Esophagus squamous epithelium (tissue), 5 donors: ENCODE data around the gene DHX8. TPM values are rescaled to one million over a fixed set of nuclear protein-coding genes. Genes with fewer than 3 reads are reported as not detected.
A peak's percentile ranks its signal among the peaks of the same experiment; 100 is the strongest.

Source experiments
- DNase-seq: peaks from one replicate; lab custom pipeline; 2025; lab: John Stamatoyannopoulos, UW
- H3K27ac ChIP-seq, 4 donors: fragments of 200-600 bp; sonication (generic); one replicate each; pipeline ENCODE4 v1.5.1; 2016 to 2019; ENCODE audit warnings: mild to moderate bottlenecking in 1 of 4
- H3K27me3 ChIP-seq, 4 donors: fragments of 200-600 bp; sonication (generic); 1 replicate in 3 of 4; 2 replicates in 1 of 4; pipeline versions ENCODE4 v1.5.1 to v1.6.0; 2017 to 2021; ENCODE audit warnings: antibody characterized with exemption in 1 of 4
- H3K36me3 ChIP-seq, 3 donors: fragments of 200-600 bp; sonication (generic); one replicate each; pipeline ENCODE4 v1.5.1; 2016 to 2019
- H3K4me1 ChIP-seq, 3 donors: fragments of 200-600 bp; sonication (generic); one replicate each; pipeline ENCODE4 v1.5.1; 2017 to 2019
- H3K4me3 ChIP-seq, 4 donors: fragments of 200-600 bp; sonication (generic); 1 replicate in 3 of 4; 2 replicates in 1 of 4; pipeline ENCODE4 v1.5.1; 2016 to 2019; ENCODE audit warnings: mild to moderate bottlenecking in 2 of 4, moderate library complexity in 1 of 4
- H3K9me3 ChIP-seq, 3 donors: fragments of 200-600 bp; sonication (generic); one replicate each; pipeline ENCODE4 v1.5.1; 2016 to 2019
- POLR2A ChIP-seq, 4 donors: fragments of 450-650 bp; IDR thresholded peaks; one replicate each; pipeline ENCODE4 v1.6.1; 2017; ENCODE audit warnings: antibody characterized with exemption in 4 of 4, mild to moderate bottlenecking in 4 of 4, moderate library complexity in 3 of 4
- WGBS, 2 donors: methylation state at CpG; one replicate each; pipeline ENCODE4 v1.1.5; 2018; 5-methylcytosine and 5-hydroxymethylcytosine counted together
- intact Hi-C: fragments of 100-400 bp; cut with DNase I; formaldehyde crosslinking; loops from one replicate; pipeline ENCODE4 v1.15.0; 2022
- total RNA-seq, 4 donors: library from RNA; depleted of rRNA; stranded (reverse); fragments of >200 nt; gene quantifications; one replicate each; pipeline ENCODE4 v1.1.0, GENCODE V29; 2016
- TF ChIP-seq, protein P1 (sequence below), 6 experiments: fragments of 450-650 bp in 4 of 6; fragments of 200-600 bp in 2 of 6; sonication (generic) in 2 of 6; IDR thresholded peaks; one replicate each; pipeline ENCODE4 v1.5.1; 2016 to 2019; ENCODE audit warnings: antibody characterized with exemption in 6 of 6, mild to moderate bottlenecking in 4 of 6, moderate library complexity in 4 of 6
- donor health status: DM: yes; HTN: yes; CAD: no.

Gene DHX8
- total RNA-seq, 4 donors from 2014 or later, result 28.1 to 32.3 (median 31.0) TPM

DNA sequence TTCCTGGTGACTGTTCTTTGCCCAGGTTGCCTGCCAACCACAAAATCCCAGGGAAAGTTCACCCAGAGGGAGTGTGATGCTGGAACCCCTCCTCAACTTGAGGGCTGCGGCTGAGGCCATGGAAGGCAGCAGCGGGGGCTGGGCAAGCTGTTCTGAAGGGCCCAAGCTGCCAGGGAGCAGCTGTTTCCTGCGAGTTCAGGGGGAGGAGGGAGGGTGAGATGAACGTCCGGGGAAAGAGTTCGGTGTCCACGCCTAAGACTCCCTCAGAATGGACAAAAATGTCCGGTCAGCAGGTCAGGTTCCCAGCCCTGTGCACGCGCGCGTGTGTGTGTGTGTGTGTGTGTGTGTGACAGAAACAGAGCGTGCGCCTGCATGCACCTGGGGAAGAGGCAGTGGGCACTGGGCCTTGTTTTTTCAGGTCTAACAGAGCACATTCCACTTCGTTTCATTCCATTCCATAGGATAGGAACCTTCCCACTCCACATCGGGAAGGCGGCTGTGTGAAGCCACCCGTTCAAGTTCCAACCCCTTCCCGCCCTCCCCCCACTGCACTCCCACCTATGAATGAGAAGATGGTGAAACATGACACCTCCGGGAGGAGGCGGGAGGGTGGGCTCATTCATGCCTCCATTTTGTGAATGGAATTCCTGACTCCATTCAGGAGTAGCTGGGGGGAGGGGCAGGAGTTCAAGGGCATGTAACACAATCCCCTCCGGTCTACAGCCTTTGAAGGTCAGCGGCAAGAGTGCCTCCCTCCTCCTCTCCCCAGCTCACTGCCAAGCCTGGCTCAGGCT, 46.7 kb downstream of the DHX8 start:
- Histone ChIP-seq H3K4me1 (peaks cover 11 to 26% (median 14%) of the 10 kb centered on the region in 3 donors), H3K27me3 (no peaks in the 10 kb centered on the region), H3K4me3 (peak overlapping the region in 2 of 4 donors; percentile 17 to 34), H3K27ac (peak overlapping the region in 3 of 4 donors; percentile 15 to 40 (median 21)), H3K36me3 (peaks cover 0 to 36% (median 6%) of the 10 kb centered on the region in 3 donors), H3K9me3 (no peaks in the 10 kb centered on the region)
- 7 to 23% methylated on average over 6 to 15 of the region's 23 CpGs for WGBS, 2 donors
- DNase-seq, result no peak
- intact Hi-C loops, result no loop called here
- TF ChIP-seq, protein P1, sequence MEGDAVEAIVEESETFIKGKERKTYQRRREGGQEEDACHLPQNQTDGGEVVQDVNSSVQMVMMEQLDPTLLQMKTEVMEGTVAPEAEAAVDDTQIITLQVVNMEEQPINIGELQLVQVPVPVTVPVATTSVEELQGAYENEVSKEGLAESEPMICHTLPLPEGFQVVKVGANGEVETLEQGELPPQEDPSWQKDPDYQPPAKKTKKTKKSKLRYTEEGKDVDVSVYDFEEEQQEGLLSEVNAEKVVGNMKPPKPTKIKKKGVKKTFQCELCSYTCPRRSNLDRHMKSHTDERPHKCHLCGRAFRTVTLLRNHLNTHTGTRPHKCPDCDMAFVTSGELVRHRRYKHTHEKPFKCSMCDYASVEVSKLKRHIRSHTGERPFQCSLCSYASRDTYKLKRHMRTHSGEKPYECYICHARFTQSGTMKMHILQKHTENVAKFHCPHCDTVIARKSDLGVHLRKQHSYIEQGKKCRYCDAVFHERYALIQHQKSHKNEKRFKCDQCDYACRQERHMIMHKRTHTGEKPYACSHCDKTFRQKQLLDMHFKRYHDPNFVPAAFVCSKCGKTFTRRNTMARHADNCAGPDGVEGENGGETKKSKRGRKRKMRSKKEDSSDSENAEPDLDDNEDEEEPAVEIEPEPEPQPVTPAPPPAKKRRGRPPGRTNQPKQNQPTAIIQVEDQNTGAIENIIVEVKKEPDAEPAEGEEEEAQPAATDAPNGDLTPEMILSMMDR (IDR thresholded peaks at IDR 0.05), result no peak
- no peak for TF ChIP-seq POLR2A (IDR thresholded peaks at IDR 0.05)

DNA sequence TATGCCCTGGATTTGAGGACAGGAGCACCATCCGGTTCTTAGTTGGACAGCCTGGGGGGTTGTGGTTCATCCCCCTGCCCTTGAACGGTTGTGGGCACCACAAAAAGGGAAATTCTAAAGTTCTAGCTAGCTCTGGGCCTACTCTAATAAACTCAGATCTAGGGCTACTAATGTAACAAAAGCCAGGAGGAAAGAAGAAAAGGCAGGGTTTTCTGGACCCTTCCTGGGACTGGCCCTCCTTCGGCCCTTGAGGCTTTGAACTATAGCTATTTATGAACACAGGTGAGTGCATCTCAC, 47.3 kb downstream of the DHX8 start:
- WGBS, 2 donors, result 40 to 52% methylated on average over 3 of the region's 3 CpGs
- no peak overlapping the region for H3K4me3 ChIP-seq
- H3K27ac ChIP-seq, result peak overlapping the region in 3 of 4 donors; percentile 15 to 22 (median 21)

DNA sequence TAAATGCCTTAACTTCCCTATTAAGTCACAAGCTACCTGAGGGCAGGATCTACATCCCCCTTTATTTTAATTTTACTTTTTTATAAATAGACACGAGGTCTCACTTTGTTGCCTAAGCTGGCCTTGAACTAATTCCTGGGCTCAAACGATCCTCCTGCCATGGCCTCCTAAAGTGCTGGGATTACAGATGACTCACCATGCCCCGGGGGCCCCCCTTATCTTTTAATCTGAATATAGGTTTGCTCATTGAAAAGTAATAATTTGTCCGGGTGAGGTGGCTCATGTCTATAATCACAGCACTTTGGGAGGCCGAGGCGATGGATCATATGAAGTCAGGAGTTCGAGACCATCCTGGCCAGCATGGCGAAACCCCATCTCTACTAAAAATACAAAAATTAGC, 48.2 kb downstream of the DHX8 start:
- no peaks in the 10 kb centered on the region for H3K9me3 ChIP-seq
- no peak overlapping the region for H3K27ac ChIP-seq
- H3K4me3 ChIP-seq, result no peak overlapping the region
- no peak for DNase-seq
- H3K4me1 ChIP-seq, result peaks cover 18 to 39% (median 20%) of the 10 kb centered on the region in 3 donors
- H3K36me3 ChIP-seq, result peaks cover 0 to 21% (median 0%) of the 10 kb centered on the region in 3 donors
- H3K27me3 ChIP-seq, result no peaks in the 10 kb centered on the region
- WGBS, 2 donors, result 68 to 72% methylated on average over 6 to 8 of the region's 8 CpGs
- TF ChIP-seq, protein P1 (IDR thresholded peaks at IDR 0.05), result no peak
- intact Hi-C loops, result no loop called here

More for the DNA sequence above, 47.3 kb downstream of the DHX8 start:
- no peak for DNase-seq
- peaks cover 0 to 31% (median 4%) of the 10 kb centered on the region in 3 donors for H3K36me3 ChIP-seq
- H3K27me3 ChIP-seq, result no peaks in the 10 kb centered on the region
- no peaks in the 10 kb centered on the region for H3K9me3 ChIP-seq
- peaks cover 12 to 30% (median 14%) of the 10 kb centered on the region in 3 donors for H3K4me1 ChIP-seq
- intact Hi-C loops, result no loop called here
- TF ChIP-seq, protein P1 (IDR thresholded peaks at IDR 0.05), result no peak
- TF ChIP-seq POLR2A (IDR thresholded peaks at IDR 0.05), result no peak

DNA sequence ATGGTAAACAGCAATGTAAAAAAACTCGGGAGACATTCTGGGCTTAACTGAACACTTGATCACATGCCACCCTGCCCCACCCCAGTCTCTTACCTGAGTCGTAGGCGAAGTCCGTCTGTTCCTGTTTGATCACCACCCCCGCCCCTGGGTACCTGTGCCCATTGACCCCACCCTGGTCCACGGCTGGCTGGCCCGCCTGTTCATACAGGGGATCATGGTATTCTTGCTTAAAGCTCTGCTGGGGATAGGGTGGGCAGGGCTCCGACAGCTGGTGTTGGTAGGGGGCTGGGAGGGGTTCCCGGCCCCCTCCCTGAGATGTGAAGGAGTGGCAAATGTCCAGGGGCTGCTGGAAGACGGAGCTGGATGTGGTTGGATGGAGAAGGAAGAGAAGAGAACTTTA, 48.8 kb downstream of the DHX8 start:
- no peak for TF ChIP-seq POLR2A (IDR thresholded peaks at IDR 0.05)
- TF ChIP-seq, protein P1 (IDR thresholded peaks at IDR 0.05), result no peak
- 57 to 68% methylated on average over 7 of the region's 10 CpGs for WGBS, 2 donors
- Histone ChIP-seq H3K27ac (no peak overlapping the region), H3K4me1 (peaks cover 18 to 45% (median 20%) of the 10 kb centered on the region in 3 donors), H3K36me3 (peaks cover 0 to 15% (median 0%) of the 10 kb centered on the region in 3 donors), H3K4me3 (no peak overlapping the region), H3K27me3 (no peaks in the 10 kb centered on the region), H3K9me3 (no peaks in the 10 kb centered on the region)
- no peak for DNase-seq
- intact Hi-C loops, result no loop called here

DNA sequence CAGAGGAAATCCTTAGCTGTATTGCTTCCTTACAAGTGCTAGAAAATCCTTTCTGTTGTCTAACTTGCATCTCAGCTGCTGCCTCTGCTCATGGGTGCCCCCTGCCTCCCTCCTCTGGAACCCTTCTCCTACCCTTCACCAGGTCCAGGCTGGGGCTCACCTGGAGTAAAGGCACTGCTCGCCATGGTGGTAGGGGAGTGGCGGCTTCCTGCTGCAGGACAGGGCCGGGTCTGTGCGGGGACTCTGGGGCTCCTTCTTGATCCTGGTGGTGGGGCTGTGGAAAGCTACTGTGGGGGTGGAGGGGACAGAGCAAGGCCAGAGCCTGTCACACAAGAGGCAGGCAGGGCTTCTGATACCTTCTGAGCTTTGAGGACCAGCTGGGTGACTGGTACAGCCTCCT, 49.9 kb downstream of the DHX8 start:
- Histone ChIP-seq H3K4me3 (no peak overlapping the region), H3K27ac (no peak overlapping the region), H3K36me3 (peaks cover 0 to 4% (median 0%) of the 10 kb centered on the region in 3 donors), H3K27me3 (no peaks in the 10 kb centered on the region), H3K9me3 (no peaks in the 10 kb centered on the region), H3K4me1 (peaks cover 18 to 47% (median 20%) of the 10 kb centered on the region in 3 donors)
- no peak for TF ChIP-seq POLR2A (IDR thresholded peaks at IDR 0.05)
- TF ChIP-seq, protein P1 (IDR thresholded peaks at IDR 0.05), result no peak
- DNase-seq, result no peak
- WGBS, 2 donors, result no CpG with 5 or more reads among the region's 4 CpGs
- intact Hi-C loops, result no loop called here
